ENCODE results near the gene CDC42BPB. TPM values are rescaled to one million over a fixed set of nuclear protein-coding genes. Genes with fewer than 3 reads are reported as not detected.

Gene CDC42BPB
- total RNA-seq, 2 experiments from 2014 or later, result 2.0 to 2.3 TPM

GRCh38 chr14:103097244-103097993, 40.1 kb upstream of the CDC42BPB start:
- ChIA-PET CTCF (interaction anchor here (2.8 kb wide), 1 partner anchor 8 kb away, joined by 21 read pairs; no protein-coding TSS in a partner anchor), POLR2A (no interaction called here)

- CTCF ChIA-PET, result interaction anchor here (2.8 kb wide), 1 partner anchor 9 kb away, joined by 21 read pairs; no protein-coding TSS in a partner anchor
- POLR2A ChIA-PET, result no interaction called here
Measured at GRCh38 chr14:103096387-103096786, 39.0 kb upstream of the CDC42BPB start.

GRCh38 chr14:103095210-103095778, 37.9 kb upstream of the CDC42BPB start:
- ChIA-PET CTCF (interaction anchor here (2.8 kb wide), 1 partner anchor 10 kb away, joined by 21 read pairs; no protein-coding TSS in a partner anchor), POLR2A (no interaction called here)

DNA sequence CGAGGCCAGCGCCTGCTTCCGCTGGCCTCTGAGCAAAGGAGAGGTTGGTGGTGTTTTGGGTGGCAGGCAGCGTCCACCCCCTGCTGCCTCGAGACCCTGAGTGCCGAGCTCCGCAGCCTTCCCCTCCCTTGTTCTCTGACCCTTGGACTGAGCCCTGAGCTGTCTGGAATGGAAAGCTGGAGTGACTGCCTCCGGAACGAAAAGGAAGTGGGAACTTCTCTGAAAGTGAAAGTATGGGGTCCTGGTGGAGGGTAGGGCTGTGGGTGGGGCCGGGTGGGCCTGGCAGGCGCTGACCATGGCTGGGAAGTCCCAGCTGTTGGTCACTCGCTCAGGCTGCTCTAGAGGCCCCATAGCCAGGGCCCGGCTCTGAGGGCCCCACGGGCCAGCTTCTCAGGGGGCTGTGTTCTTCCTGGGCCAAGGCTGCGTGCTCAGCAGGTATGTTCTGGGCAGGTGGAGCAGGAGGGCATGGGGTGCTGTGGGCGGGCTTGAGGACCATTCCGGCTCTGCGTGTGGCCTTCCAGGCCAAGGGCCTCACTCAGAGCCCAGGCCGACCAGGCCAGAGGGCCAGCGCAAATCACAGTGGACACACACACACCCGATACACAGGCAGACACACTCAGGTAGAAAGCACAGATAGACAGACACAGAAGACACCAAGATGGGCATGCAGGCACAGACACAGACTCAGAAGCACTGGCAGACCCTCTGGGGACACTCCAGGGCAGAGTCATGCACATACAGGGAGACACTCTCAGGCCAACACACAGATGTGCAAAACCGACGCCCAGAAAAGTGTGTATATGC, 37.3 kb upstream of the CDC42BPB start, which contains the start of gene EXOC3L4:
TSS of gene EXOC3L4 (plus strand) at position 320 of the 804 bp plus-strand sequence. CDS start 5,495 bp downstream, outside the sequence.
- CTCF ChIA-PET, result interaction anchor here (2.8 kb wide), 1 partner anchor 11 kb away, joined by 21 read pairs; no protein-coding TSS in a partner anchor
- POLR2A ChIA-PET, result no interaction called here

DNA sequence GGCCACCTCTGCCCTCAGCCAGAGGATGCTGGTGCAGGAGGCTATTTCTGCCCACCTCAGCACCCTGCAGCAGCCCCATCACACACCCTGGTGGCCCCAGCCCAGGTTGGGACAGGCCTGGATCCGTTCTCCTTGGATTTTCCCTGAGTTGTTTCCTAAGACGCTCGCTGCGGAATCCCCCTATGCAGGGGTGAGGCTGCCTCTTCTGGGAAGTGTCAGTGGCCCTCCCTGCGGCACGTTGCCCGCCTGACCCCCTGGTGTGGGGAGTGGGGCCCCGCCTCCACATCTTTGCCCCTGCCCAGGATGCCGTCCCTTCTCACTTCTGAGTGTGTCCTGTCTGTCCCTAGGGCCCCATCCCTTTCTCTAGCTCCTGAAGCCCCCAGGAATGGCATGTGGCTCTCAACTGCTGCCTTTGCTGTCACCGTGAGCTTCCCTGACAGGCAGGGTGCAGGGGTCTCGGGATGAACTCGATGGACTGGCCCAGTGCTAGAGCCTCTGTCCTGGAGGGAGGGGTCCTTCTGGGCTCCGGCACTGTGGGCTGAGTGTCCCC, 36.6 kb upstream of the CDC42BPB start:
- CTCF ChIA-PET, result no interaction called here
- POLR2A ChIA-PET, result no interaction called here

GRCh38 chr14:103091883-103092222, 34.5 kb upstream of the CDC42BPB start:
- POLR2A ChIA-PET, result no interaction called here

DNA sequence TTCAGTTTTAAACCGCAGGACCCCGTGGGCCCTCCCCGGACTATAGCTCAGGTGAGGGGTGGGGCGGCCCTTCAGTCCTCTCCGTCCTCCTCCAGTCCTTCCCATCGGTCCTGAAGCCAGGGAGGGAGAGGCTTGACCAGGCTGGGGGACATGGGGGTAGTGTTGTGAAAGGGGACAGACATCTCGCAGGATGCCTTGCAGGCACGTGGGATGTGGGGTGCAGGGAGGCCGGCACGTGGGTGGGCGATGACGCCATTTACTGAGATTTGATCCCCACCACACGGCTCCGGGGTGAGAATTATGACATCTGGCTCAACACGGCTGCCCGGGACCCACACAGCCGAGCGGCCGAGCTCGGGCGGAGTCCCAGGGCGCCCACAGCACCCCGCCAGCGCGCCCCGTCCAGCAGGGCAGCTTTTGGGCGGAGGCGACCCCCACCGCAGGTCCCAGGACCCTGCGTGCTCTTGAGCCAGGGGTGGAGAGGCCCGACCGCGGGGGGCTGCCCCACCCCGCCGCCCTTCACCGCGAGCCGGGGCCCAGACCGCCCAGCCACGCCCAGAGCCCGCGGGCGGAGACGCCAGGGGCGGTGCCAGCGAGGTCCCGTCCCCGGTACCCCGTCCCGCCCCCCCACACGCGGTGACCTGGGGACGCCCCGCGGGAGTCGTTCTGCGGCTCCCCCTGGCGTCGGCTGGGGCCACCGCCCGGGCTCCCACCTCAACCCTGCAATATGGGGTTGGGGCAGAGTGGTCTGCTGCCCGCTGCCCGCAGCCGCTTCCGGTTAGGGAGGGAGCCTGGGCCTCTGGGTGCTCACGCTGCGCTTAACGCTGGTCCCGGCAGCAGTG, 33.9 kb upstream of the CDC42BPB start:
- CTCF ChIA-PET, result interaction anchor here (0.8 to 2.3 kb wide), 2 partner anchors 14 to 15 kb away, joined by 3 to 10 read pairs; no protein-coding TSS in a partner anchor
- POLR2A ChIA-PET, result no interaction called here

More at GRCh38 chr14:103091883-103092222, 34.5 kb upstream of the CDC42BPB start:
- CTCF ChIA-PET, result interaction anchor here (0.9 to 2.3 kb wide), 2 partner anchors 13 to 397 kb away, joined by 4 to 10 read pairs; no protein-coding TSS in a partner anchor

GRCh38 chr14:103090481-103091020, 33.2 kb upstream of the CDC42BPB start:
- ChIA-PET POLR2A (no interaction called here), CTCF (interaction anchor here (0.8 to 2.3 kb wide), 2 partner anchors 15 to 16 kb away, joined by 3 to 10 read pairs; no protein-coding TSS in a partner anchor)

DNA sequence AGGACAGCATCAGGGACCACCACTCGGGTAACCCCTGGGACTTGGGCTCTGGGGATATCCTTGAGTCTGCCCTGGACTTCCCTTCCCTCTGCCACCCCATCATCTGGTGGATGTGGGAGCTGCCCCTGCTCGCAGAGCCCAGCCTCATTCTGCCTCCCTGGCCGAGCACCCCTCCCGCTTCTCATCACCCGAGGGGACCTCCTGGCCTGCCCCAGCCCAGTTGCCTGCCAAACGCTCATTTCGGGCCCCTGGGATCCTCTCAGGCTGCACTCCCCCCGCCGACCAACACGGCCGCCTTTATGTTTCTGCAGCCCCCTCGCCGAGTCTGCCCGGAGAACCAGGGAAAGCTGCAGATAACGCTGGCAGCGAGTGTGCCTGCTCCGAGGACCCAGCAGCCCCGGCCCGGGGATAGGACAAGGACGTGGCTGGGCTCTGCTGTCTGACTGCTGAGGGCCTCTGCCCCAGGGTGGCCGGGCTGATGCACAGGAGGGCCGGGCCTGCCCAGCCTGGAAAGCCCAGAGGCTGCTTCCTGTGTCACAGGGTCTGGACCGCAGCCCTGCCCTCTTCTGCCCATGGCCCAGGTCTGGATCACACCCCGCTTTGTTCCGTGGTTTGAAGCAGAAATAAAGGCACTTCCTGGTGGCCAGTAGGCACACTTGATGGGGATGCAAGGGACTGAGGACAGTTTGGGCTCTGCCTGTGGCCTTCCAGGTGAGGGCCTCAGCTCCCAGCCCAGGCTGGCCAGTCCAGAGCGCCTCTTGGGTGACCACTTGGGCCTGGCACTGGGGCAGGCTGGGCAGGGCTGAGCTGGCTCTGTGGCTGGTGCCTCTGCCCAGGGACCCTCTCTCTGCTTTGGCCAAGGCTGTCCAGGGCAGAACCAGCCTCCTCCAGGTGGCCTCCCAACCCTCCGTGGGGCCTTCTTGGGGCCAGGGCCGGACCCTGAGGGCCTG, 32.3 kb upstream of the CDC42BPB start:
- CTCF ChIA-PET, result no interaction called here

DNA sequence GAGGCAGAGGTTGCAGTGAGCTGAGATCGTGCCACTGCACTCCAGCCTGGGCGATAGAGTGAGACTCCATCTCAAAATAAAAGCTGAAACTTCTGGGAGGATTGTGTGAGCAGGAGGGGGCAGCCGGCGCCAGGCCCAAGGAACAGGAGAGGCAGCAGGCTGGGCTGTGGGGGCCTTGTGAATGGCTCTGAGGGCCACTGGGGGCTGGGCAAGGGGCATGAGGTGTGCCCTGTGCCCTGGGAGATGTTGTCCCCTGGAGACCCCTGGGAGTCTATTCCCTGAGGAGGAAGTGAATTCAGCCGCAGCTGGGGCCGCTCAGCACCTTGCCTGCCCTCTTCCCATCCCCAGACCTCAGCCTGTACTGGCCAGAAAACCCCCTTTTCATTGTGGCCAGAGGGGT, 31.6 kb upstream of the CDC42BPB start:
- ChIA-PET CTCF (no interaction called here), POLR2A (no interaction called here)

More for the DNA sequence above, 32.3 kb upstream of the CDC42BPB start:
- POLR2A ChIA-PET, result no interaction called here

DNA sequence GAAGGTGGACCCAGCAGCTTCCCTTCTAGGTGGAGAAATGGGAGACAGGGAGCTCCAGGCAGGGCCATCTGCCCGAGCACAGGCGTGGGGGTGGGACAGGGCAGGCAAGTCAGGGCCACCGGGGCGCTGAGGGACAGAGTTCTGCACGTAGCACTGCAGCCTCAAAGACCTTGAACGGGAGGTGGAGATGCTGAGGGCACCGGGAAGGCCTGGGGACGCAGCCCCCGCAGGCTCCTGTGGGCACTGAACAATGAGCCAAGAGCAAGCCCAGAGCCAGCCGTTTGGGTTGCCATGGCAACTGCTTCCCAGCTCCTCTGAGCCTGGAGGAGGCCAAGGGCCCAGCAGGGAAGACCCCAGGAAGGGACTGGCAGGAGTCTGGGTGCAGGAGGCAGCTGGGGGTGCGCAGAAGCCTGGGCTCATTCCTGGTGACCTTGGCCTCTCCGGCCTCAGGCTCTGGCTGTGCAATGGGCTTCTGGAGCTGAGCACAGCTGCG, 30.0 kb upstream of the CDC42BPB start:
- ChIA-PET CTCF (interaction anchor here (2.3 kb wide), 1 partner anchor 18 kb away, joined by 13 read pairs; no protein-coding TSS in a partner anchor), POLR2A (no interaction called here)

DNA sequence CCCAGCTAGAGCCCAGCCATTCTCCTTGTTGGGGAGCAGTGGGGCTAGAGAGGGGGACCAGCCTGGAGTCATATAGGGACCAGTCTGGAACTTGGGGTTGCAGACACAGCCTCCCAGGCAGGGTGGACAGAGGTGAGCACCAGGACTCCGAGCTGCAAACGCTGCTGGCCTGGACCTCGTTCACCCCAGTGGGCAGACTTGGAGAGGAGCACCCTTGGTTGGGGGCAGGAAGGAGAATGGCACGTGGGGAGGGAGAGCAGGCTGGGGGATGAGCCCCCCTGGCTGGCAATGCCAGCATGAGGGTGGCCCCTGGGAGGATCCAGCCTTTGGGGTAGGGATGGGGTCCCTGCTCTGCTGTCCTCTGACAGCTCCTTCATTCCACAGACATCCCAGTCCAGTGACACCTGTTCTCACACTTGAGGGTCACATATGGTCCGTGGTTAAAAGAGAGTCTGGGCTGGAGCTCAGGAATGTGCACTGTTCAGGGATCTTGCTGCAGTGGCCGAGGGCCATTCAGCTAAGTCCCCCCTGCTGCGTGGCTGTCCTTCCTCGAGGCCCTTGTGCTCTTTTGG, 29.5 kb upstream of the CDC42BPB start:
- ChIA-PET CTCF (interaction anchor here (2.3 kb wide), 1 partner anchor 18 kb away, joined by 13 read pairs; no protein-coding TSS in a partner anchor), POLR2A (interaction anchor here (0.6 kb wide), 2 partner anchors 10 to 14 kb away, joined by 3 to 4 read pairs; no protein-coding TSS in a partner anchor)

DNA sequence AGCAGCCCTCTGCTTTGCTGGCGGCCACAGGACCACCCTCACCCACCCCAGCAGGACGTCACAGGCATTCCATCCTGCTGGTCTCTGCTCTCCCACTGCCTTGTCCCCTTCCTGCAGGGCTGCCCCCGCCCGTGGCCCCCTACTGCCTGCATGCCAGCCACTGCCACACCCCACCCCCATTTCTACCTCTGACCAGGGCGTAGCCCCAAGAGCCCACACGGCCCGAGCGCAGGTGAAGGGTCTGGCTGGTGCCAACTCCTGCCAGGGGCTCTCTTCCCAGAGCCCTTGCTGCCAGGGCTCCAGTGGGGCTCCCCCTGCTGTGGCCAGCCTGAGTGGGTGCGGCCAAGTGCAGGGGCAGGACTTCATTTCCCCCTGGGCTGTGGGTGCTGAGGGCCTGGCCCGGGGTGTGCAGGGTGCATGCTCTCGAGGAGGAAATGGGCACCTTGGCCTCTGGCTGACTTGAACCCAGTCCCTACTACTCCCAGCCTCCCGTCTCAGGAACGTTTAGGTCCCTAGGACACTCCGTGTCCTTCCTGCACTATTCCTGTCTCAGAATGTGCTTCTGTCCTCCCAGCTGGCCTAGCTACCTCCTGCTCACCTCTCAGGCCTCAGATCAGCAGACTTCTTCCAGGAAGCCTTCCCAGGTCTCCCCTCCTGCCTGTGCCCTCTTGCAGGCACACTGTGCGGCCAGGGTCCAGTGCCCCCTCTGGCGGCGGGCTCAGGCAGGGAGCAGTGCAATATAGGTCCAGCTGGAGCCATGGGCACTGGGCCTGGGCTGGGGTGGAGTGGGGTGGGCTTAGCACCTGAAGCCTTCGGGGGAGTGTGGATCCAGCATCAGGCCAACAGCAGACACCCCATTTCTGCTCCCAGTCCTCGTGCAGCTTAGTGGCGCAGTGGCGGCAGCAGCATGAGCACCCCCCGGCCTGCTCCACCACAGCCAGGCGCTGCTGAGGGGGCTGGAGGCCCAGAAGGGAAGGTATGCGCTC, 28.1 kb upstream of the CDC42BPB start:
- POLR2A ChIA-PET, result no interaction called here
- CTCF ChIA-PET, result no interaction called here

- ChIA-PET POLR2A (no interaction called here), CTCF (no interaction called here)
Measured at GRCh38 chr14:103084021-103084919, 26.9 kb upstream of the CDC42BPB start, which contains the start of gene LBHD2. Gene LBHD2, plus strand, starts transcription at chr14:103084210. Its CDS starts 1,803 bp downstream, at chr14:103086013.

DNA sequence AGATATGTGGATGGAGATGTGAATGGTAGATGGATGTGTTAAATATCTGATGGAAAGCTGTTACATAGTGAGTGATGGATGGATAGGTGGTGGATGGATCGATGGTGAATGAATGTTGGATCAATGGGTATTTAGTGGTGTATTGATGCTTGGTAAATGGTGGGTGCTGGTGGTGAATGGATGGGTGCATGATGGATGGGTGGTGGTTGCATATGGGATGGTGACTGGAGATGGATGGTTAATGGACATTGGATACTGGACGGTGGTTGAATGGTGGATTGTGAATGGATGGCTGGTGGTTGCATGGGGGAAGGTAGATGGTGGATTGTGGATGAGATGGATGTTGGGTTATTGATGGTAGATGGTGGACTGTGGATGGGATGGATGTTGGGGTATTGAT, 24.6 kb upstream of the CDC42BPB start:
- POLR2A ChIA-PET, result no interaction called here
- CTCF ChIA-PET, result no interaction called here

All from activated CD8-positive, alpha-beta memory T cell treated with anti-CD3 and anti-CD28 coated beads for 36 hours (primary cell).